Natural killer cell (primary cell): Measurements from ENCODE around the gene TENM4. TPM values are rescaled to one million over a fixed set of nuclear protein-coding genes. Genes with fewer than 3 reads are reported as not detected.

ENCODE experiments used
- ATAC-seq, 3 donors: fragments of 150-1000 bp in 2 of 3; fragments of 200-7000 bp in 1 of 3; cut with Tn5 transposase; 1 replicate in 1 of 3; 2 replicates in 2 of 3; pipeline ENCODE4 v1.10.0; 2021; ENCODE audit warnings: mild to moderate bottlenecking in 2 of 3, moderate library complexity in 2 of 3
- DNase-seq, 2 donors: peaks; one replicate each; pipeline versions ENCODE4 v3.0.0 to v3.0.0-alpha.2; 2013 to 2021; ENCODE audit warnings: mixed read lengths in 1 of 2
- H3K27ac ChIP-seq: one replicate; pipeline ENCODE4 v1.5.1; 2013; ENCODE audit warnings: mild to moderate bottlenecking, low read length
- H3K27me3 ChIP-seq: one replicate; pipeline ENCODE4 v1.6.1; 2013; ENCODE audit warnings: low read length; ENCODE audit not compliant: control insufficient read depth, insufficient read depth
- H3K36me3 ChIP-seq: one replicate; pipeline ENCODE4 v1.6.1; 2013; ENCODE audit warnings: low read length; ENCODE audit not compliant: control insufficient read depth, insufficient read depth
- H3K4me1 ChIP-seq: one replicate; pipeline ENCODE4 v1.6.1; 2013; ENCODE audit warnings: low read length; ENCODE audit not compliant: control insufficient read depth, insufficient read depth
- H3K4me3 ChIP-seq: one replicate; pipeline ENCODE4 v1.5.1; 2013; ENCODE audit warnings: low read length
- H3K9me3 ChIP-seq: one replicate; pipeline ENCODE4 v1.6.1; 2013; ENCODE audit warnings: low read length; ENCODE audit not compliant: control insufficient read depth, insufficient read depth
- H3K27ac Mint-ChIP-seq, 2 donors: one replicate each; pipeline ENCODE4 v1.8.0; 2022; ENCODE audit warnings: mild to moderate bottlenecking in 2 of 2, mixed read lengths in 2 of 2, moderate library complexity in 1 of 2
- H3K27me3 Mint-ChIP-seq, 2 donors: one replicate each; pipeline ENCODE4 v1.8.0; 2022; ENCODE audit warnings: low read depth in 2 of 2, mixed read lengths in 2 of 2
- H3K36me3 Mint-ChIP-seq: one replicate; pipeline ENCODE4 v1.8.0; 2022; ENCODE audit warnings: mixed read lengths
- H3K4me1 Mint-ChIP-seq, 2 donors: one replicate each; pipeline ENCODE4 v1.8.0; 2022; ENCODE audit warnings: mixed read lengths in 2 of 2
- H3K4me3 Mint-ChIP-seq: one replicate; pipeline ENCODE4 v1.8.0; 2022; ENCODE audit warnings: mild to moderate bottlenecking, moderate library complexity, mixed read lengths
- H3K9me3 Mint-ChIP-seq, 2 donors: one replicate each; pipeline ENCODE4 v1.8.0; 2022; ENCODE audit warnings: mixed read lengths in 2 of 2
- CTCF ChIP-seq: fragments of 200-600 bp; IDR thresholded peaks from one replicate; pipeline ENCODE4 v1.8.0; 2022; ENCODE audit warnings: antibody characterized with exemption
- WGBS: methylation state at CpG from one replicate; pipeline ENCODE4 v1.1.7; 2013; ENCODE audit warnings: missing lambda C conversion rate; ENCODE audit not compliant: insufficient coverage; 5-methylcytosine and 5-hydroxymethylcytosine counted together
- intact Hi-C: fragments of 100-400 bp; cut with micrococcal nuclease; formaldehyde crosslinking; loops from one replicate; pipeline ENCODE4 v1.14.2; 2022
- total RNA-seq, 4 donors: library from RNA; stranded (reverse); fragments of 120-200 nt in 1 of 4; gene quantifications; one replicate each; pipeline versions ENCODE4 v1.2.3 to v1.2.4, GENCODE V29; 2013 to 2022

The TENM4 gene
- total RNA-seq, 3 donors from 2014 or later (not counting 1 experiment from before 2014, with no cell fraction given) = 0.63 to 0.75 TPM; not detected in 1

DNA sequence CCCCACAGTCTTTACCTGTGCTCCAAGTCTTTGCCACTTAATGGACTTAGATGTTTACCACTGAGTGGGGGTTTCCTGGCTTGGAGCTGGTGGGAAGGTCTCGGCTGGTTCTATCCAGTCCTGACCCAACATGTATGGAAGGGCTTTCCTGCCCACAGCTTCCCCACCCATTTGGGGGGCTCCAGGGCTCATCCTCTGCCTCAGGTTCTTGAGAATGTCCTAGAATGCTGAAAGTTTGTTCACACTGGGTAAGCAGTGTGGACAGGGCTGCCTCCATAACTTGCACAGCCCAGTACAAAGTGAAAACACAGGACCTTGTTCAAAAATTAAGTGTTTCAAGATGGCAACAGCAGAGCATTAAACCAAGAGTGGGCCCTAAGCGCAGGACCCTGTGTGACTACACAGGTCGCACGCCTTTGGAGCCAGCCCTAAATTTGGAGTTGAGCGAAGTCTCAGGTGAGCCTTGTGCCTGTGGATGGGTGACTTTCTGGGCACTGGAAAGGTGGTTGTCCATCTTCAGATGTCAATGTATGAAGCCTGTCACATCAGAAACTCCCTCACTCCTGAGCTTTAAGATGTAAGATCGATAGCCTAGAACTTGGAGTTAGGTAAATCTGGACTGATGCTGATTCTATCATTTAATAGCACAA lies 793.4 kb downstream of the TENM4 start:
- H3K4me3 Mint-ChIP-seq = no peak overlapping the region
- Histone ChIP-seq H3K36me3 (no peaks in the 10 kb centered on the region), H3K9me3 (no peaks in the 10 kb centered on the region), H3K27ac (no peak overlapping the region), H3K4me1 (peaks cover 5% of the 10 kb centered on the region), H3K27me3 (no peaks in the 10 kb centered on the region), H3K4me3 (no peak overlapping the region)
- no peak for ATAC-seq
- intact Hi-C loops = no loop called here
- no peaks in the 10 kb centered on the region for H3K9me3 Mint-ChIP-seq
- peaks cover 0 to 5% of the 10 kb centered on the region in 2 donors for H3K4me1 Mint-ChIP-seq
- no peaks in the 10 kb centered on the region for H3K36me3 Mint-ChIP-seq
- TF ChIP-seq CTCF = no peak
- no peak overlapping the region for H3K27ac Mint-ChIP-seq
- WGBS = 74% methylated on average over 5 of the region's 6 CpGs
- H3K27me3 Mint-ChIP-seq = peaks cover 0 to 2% of the 10 kb centered on the region in 2 donors
- no peak for DNase-seq

DNA sequence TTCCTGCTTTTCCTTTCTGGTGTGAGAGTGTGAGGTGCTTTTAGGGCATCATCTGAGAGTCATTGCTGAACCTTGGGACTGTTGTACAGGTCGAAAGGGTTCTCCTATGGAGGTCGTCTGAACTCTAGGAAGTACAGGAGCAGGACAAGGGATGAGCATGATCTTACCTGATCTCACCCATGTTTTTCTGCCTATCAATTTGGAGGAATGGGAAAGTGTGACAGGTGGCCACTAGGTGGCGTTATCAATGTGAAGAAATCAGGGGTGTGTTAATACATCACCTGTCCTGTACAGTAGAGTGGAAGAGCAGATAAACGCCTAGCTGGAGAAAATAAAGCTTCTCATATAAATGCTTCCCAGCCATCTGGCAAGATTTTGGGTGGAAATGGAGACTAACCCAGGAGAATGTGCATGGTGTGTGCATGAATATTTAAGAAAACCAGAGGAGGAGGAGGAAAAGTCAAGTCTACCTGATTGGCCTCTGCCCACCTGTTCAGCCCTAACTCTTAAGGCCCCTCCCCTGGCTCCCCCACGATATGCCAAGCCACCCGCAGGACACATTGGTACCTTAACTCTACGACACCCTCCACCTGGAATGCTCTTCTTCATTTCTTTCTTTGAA lies 794.2 kb downstream of the TENM4 start:
- H3K9me3 ChIP-seq = no peaks in the 10 kb centered on the region
- peaks cover 5% of the 10 kb centered on the region for H3K4me1 ChIP-seq
- H3K4me3 Mint-ChIP-seq = no peak overlapping the region
- peaks cover 0 to 2% of the 10 kb centered on the region in 2 donors for H3K27me3 Mint-ChIP-seq
- H3K9me3 Mint-ChIP-seq = no peaks in the 10 kb centered on the region
- H3K27ac ChIP-seq = no peak overlapping the region
- no peak overlapping the region for H3K27ac Mint-ChIP-seq
- intact Hi-C loops = no loop called here
- 26% methylated on average over 7 of the region's 7 CpGs for WGBS
- H3K27me3 ChIP-seq = no peaks in the 10 kb centered on the region
- H3K36me3 ChIP-seq = no peaks in the 10 kb centered on the region
- TF ChIP-seq CTCF = peak; percentile 73
- peaks cover 0 to 5% of the 10 kb centered on the region in 2 donors for H3K4me1 Mint-ChIP-seq
- DNase-seq = peak in 1 of 2 donors; percentile 75
- H3K36me3 Mint-ChIP-seq = no peaks in the 10 kb centered on the region
- no peak overlapping the region for H3K4me3 ChIP-seq
- peak in 2 of 3 donors; percentile 34 to 43 for ATAC-seq

DNA sequence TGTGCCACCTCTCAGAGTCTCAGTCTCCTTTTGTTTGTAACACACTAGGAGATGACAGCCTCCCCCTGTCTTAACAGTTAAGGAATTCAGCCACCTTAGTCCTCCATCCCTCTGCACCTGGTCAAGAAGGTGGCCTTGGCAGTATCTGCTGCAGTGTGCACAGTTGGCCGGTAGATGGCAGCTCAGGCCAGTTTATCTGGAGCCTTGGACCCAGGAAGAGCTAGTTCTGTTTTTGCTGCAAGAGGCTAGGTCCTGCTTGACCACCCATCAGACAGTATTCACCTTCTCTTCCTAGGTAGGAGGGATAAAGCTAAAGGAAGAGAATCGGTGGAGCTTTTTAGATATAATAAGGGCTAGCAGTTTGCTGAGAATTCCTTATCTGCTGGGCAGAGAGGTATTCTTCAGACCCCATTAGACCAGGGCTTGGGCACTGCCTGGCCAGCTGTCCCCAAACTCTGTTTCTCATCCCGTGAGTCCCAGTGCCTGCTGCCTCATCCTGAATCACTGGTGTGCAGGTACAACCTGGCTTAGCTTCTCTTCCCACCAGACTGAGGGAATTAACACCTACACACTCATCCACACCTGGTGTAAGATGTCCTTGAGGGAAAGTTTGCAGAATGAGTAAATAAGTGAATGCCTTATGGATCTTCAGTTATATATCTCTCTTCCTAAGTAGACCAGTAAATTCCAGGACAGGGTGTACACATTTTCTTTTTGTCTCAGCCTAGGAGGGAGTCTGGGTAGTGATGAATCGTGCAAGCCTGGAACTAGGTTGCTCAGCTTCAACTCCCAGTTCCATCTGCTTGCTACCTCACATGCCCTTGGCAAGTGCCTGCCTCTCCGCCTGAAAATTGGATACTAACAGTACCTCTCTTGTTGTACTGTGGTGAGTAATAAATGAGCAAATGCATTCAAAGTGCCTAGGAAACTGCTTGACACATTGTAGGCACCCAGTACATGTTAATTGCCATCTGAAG lies 795.3 kb downstream of the TENM4 start:
- whole genome bisulfite sequencing = 27% methylated on average over 4 of the region's 5 CpGs
- intact Hi-C loops = no loop called here
- Histone ChIP-seq H3K9me3 (no peaks in the 10 kb centered on the region), H3K4me1 (peaks cover 5% of the 10 kb centered on the region), H3K27ac (no peak overlapping the region), H3K4me3 (no peak overlapping the region), H3K27me3 (no peaks in the 10 kb centered on the region), H3K36me3 (no peaks in the 10 kb centered on the region)
- peak; percentile 83 for TF ChIP-seq CTCF
- H3K4me3 Mint-ChIP-seq = no peak overlapping the region
- no peaks in the 10 kb centered on the region for H3K36me3 Mint-ChIP-seq
- peaks cover 0 to 5% of the 10 kb centered on the region in 2 donors for H3K4me1 Mint-ChIP-seq
- H3K27me3 Mint-ChIP-seq = peaks cover 0 to 2% of the 10 kb centered on the region in 2 donors
- DNase-seq (peak; percentile 33 to 76), ATAC-seq (peak; percentile 42 to 94 (median 66))
- no peak overlapping the region for H3K27ac Mint-ChIP-seq
- H3K9me3 Mint-ChIP-seq = no peaks in the 10 kb centered on the region
